ENCODE results near the gene AKT3.

The AKT3 gene

DNA sequence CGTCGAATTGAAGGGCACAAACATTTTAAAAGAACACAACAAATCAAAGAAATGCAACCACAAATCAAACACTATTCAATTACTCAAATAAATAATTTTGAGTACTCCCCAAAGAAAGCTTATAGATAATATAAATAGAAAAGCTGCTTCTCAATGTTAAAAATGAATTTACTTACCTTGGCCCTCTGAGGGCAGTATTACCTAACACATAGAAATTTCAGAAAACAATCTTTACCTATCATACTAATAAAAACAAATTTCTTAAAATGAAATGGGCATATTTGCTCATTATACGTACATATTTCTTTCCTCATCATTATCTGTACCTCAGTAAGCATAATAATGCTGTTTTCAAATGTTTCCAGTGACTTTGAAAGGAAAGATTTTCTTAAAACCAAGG lies 141.8 kb downstream of the AKT3 start:
- TF ChIP-seq, protein P1, sequence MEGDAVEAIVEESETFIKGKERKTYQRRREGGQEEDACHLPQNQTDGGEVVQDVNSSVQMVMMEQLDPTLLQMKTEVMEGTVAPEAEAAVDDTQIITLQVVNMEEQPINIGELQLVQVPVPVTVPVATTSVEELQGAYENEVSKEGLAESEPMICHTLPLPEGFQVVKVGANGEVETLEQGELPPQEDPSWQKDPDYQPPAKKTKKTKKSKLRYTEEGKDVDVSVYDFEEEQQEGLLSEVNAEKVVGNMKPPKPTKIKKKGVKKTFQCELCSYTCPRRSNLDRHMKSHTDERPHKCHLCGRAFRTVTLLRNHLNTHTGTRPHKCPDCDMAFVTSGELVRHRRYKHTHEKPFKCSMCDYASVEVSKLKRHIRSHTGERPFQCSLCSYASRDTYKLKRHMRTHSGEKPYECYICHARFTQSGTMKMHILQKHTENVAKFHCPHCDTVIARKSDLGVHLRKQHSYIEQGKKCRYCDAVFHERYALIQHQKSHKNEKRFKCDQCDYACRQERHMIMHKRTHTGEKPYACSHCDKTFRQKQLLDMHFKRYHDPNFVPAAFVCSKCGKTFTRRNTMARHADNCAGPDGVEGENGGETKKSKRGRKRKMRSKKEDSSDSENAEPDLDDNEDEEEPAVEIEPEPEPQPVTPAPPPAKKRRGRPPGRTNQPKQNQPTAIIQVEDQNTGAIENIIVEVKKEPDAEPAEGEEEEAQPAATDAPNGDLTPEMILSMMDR (IDR thresholded peaks at IDR 0.05; ENCODE audit: low read depth, low read length), result no peak; the same call in 1 of the 2 replicates
- no peak for DNase-seq (ENCODE audit: extremely low read depth, low read depth)

DNA sequence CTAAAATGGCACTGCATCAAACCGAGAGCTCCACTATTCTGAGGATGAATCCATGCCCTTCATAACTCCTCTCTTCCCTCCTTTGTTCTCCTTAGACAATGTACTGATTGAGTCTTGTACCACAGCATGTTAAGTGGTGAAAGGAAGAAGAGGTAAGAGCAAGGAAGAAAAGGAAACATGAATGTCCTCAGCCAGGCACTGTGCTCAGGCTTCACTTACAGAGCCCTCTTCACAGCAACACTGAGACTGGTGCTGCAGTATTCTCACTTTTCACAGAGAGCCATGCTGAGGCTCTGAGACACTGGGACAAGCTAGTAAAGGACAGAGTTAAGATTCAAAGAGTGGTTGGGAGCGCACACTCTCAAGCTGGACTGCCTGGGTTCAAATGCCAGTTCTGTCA lies 143.5 kb downstream of the AKT3 start:
- DNase-seq (ENCODE audit: extremely low read depth, low read depth), result no peak
- TF ChIP-seq, protein P1 (IDR thresholded peaks at IDR 0.05; ENCODE audit: low read depth, low read length), result no peak

DNA sequence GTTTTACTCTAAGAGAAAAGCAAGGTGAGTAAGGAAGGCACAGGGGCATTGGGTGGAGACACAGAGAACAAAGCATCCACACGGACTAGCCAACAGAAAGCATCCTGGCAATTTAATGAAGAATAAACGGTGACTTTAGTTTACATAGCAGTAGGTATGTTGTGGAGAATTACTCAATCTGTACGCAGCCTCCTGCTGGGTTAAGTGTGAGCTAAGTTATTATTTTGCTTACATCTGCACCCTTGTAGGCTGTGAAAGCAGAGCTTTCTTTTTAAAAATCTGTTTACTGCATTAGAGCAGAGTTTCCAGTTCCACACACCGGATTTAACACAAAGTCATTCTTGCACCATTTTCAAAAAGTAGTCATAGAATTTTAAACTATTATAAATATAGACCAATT lies 144.5 kb downstream of the AKT3 start:
- DNase-seq (ENCODE audit: extremely low read depth, low read depth), result no peak
- TF ChIP-seq, protein P1 (IDR thresholded peaks at IDR 0.05; ENCODE audit: low read depth, low read length), result no peak

DNA sequence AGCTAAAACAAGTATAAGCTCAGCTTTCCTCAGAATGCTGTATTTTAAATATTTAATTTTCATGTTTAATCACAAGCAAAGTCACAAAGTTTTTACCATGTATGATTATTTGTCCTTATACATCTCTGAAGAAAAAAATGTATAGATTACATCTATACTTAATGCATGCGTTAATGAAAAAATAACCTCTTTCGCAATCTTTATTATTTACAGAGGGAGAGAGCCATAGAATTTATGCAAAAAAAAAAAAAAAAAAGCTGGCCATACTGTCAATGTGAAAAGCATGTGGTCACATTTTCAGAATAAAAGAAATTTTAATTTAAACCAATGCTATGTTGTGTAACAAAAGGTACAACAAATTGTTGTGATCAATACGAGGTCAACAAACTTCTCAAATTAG lies 148.2 kb downstream of the AKT3 start:
- DNase-seq (ENCODE audit: extremely low read depth, low read depth), result no peak
- TF ChIP-seq, protein P1 (IDR thresholded peaks at IDR 0.05; ENCODE audit: low read depth, low read length), result no peak

DNA sequence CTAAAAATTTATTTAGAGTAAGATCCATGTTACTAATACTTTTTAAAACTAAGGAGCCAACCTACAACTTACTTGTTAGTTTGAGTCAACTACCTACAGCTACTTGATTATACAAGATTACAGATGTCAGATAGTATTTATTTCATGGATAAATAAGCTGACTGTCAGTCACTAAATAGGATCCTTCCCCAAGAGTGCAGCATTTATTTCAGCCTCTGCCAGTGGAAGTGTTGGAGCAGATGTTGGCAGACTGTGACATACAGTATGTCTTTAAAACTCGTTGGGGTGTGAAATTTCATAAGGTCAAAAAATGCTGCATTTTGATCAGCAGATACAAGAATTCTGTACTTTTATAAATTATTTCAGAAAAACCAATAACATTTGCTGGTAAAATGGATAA lies 156.2 kb downstream of the AKT3 start:
- no peak for DNase-seq (ENCODE audit: extremely low read depth, low read depth)
- TF ChIP-seq, protein P1 (IDR thresholded peaks at IDR 0.05; ENCODE audit: low read depth, low read length), result no peak

DNA sequence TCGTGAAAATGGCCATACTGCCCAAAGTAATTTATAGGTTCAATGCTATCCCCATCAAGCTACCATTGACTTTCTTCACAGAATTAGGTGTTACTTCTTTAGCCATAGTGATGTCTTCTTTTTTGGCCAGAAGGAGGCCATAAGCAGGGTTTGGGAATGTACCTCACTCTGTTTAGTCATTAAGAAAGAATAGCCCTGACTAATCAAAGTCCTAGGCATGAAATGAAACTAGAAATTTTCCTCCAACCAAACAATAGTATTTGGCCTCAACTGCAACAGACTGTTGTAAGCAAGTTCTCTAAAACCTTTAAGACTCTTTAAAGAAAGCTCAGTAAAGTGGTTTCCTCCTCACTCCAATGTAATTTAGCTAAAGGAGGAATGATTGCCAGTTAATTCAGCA lies 163.9 kb downstream of the AKT3 start:
- no peak for DNase-seq (ENCODE audit: extremely low read depth, low read depth)
- TF ChIP-seq, protein P1 (IDR thresholded peaks at IDR 0.05; ENCODE audit: low read depth, low read length), result no peak

DNA sequence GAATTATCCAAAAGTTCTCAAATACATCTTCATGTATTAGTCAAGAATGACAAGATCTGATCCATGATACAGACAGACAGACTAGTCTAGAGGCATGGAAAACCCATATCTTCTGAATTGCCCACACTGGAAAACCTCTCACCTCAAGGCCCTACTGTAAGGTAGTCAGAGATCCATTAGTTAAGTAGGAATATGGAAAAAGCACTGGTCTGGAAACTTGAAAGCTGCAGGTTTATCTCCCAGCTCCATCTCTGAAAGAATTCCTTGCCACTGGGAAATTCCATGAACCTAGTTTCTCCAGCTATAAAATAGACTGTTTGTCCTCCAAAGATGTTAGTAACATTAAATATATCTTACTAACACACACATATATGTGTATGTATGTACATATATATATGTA lies 169.2 kb downstream of the AKT3 start:
- TF ChIP-seq, protein P1 (IDR thresholded peaks at IDR 0.05; ENCODE audit: low read depth, low read length), result no peak
- no peak for DNase-seq (ENCODE audit: extremely low read depth, low read depth)
